ENCODE results near the gene ZNF583. TPM values are rescaled to one million over a fixed set of nuclear protein-coding genes. Genes with fewer than 3 reads are reported as not detected.

Gene ZNF583
- total and polyA plus RNA-seq, 9 of the 15 experiments (the other 6 are each of a cell fraction or from before 2014, with no cell fraction given) = 0.92 to 6.7 (median 3.0) TPM

- Histone ChIP-seq H3K9ac (ENCODE audit: insufficient read depth in 1 of 2, low read depth in 2 of 2, low read length in 2 of 2) (no peak overlapping the region), H3K4me1 (replicated peaks in 1 of 2; ENCODE audit: control insufficient read depth in 2 of 2, insufficient read depth in 2 of 2, low read length in 2 of 2) (no peaks in the 10 kb centered on the region), H3K9me1 (ENCODE audit: control insufficient read depth, insufficient read depth, low read length) (no peaks in the 10 kb centered on the region), H4K20me1 (replicated peaks; ENCODE audit: control insufficient read depth, insufficient read depth, low read length) (no peaks in the 10 kb centered on the region), H3K4me3 (no peak overlapping the region), H3K9me3 (replicated peaks; ENCODE audit: control insufficient read depth, insufficient read depth, low read depth, low read length) (no peaks in the 10 kb centered on the region), H3K4me2 (ENCODE audit: insufficient read depth, low read length) (no peak overlapping the region), H2AFZ (ENCODE audit: low read depth, low read length) (no peak overlapping the region), H3K27ac (ENCODE audit: extremely low read depth, low read depth, low read length) (no peak overlapping the region), H3K79me2 (ENCODE audit: control insufficient read depth, insufficient read depth, low read length) (no peaks in the 10 kb centered on the region), H3K36me3 (ENCODE audit: control insufficient read depth, insufficient read depth, low read length) (no peaks in the 10 kb centered on the region), H3K27me3 (ENCODE audit: control insufficient read depth in 2 of 2, insufficient read depth in 2 of 2, low read length in 2 of 2) (no peaks in the 10 kb centered on the region)
- intact Hi-C loops (cut with micrococcal nuclease) = no loop called here
- ChIA-PET CTCF (ENCODE audit: low intra/inter-chr PET ratio) (no interaction called here), POLR2A (interaction anchor here (0.8 kb wide), 1 partner anchor 140 kb away, joined by 3 read pairs; no protein-coding TSS in a partner anchor)
- in situ Hi-C loops (cut with MboI) = no loop called here
- FAIRE-seq (no peak), DNase-seq (ENCODE audit: extremely low read depth in 1 of 4, low spot score in 3 of 4) (no peak), ATAC-seq (no peak)
- WGBS (ENCODE audit: insufficient coverage, low coverage, missing lambda C conversion rate) = 6% methylated on average over 8 of the region's 8 CpGs
- no TSS peak for BruUV-seq (replicated peaks)
- TF ChIP-seq SMAD3 (CRISPR knock-in tag; conservative IDR thresholded peaks at IDR 0.05) (no peak), ZBTB8A (IDR thresholded peaks at IDR 0.05; ENCODE audit: partially characterized antibody) (no peak), HNRNPUL1 (IDR thresholded peaks at IDR 0.05; ENCODE audit: low read length) (no peak), ZNF184 (CRISPR knock-in tag; IDR thresholded peaks at IDR 0.05) (no peak), ELF4 (CRISPR knock-in tag; IDR thresholded peaks at IDR 0.05) (no peak), HNRNPLL (IDR thresholded peaks at IDR 0.05; ENCODE audit: low read depth, low read length, poor library complexity, severe bottlenecking) (no peak), HMGN3 (IDR thresholded peaks at IDR 0.05; ENCODE audit: borderline replicate concordance, extremely low read depth, insufficient read length, low read depth, low read length) (no peak), TOE1 (IDR thresholded peaks at IDR 0.05; ENCODE audit: borderline replicate concordance) (no peak), TOE1 (CRISPR knock-in tag; IDR thresholded peaks at IDR 0.05; ENCODE audit: borderline replicate concordance, low read depth) (no peak), MTA3 (IDR thresholded peaks at IDR 0.05; ENCODE audit: borderline replicate concordance) (no peak)
- TF ChIP-seq, protein P1, sequence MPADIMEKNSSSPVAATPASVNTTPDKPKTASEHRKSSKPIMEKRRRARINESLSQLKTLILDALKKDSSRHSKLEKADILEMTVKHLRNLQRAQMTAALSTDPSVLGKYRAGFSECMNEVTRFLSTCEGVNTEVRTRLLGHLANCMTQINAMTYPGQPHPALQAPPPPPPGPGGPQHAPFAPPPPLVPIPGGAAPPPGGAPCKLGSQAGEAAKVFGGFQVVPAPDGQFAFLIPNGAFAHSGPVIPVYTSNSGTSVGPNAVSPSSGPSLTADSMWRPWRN (IDR thresholded peaks at IDR 0.05; ENCODE audit: low read depth) = no peak
- TF ChIP-seq, protein P2, sequence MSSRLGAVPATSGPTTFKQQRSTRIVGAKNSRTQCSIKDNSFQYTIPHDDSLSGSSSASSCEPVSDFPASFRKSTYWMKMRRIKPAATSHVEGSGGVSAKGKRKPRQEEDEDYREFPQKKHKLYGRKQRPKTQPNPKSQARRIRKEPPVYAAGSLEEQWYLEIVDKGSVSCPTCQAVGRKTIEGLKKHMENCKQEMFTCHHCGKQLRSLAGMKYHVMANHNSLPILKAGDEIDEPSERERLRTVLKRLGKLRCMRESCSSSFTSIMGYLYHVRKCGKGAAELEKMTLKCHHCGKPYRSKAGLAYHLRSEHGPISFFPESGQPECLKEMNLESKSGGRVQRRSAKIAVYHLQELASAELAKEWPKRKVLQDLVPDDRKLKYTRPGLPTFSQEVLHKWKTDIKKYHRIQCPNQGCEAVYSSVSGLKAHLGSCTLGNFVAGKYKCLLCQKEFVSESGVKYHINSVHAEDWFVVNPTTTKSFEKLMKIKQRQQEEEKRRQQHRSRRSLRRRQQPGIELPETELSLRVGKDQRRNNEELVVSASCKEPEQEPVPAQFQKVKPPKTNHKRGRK (tag; IDR thresholded peaks at IDR 0.05) = no peak
Measured at GRCh38 chr19:56383826-56384605, 20.1 kb upstream of the ZNF583 start.
